Calu3 (cell line): ENCODE results near the gene MRPL49. TPM values are rescaled to one million over a fixed set of nuclear protein-coding genes. Genes with fewer than 3 reads are reported as not detected.
A peak's percentile ranks its signal among the peaks of the same experiment; 100 is the strongest.

Source experiments
- BruUV-seq: library from RNA; stranded (reverse); fragments of 400-500 nt; replicated peaks from 2 replicates; lab custom pipeline; 2021; lab: Mats Ljungman, UMichigan
- CTCF ChIA-PET: fragments of 300-600 bp; sonication (Branson Sonifier 250); formaldehyde crosslinking; loops from one replicate; lab custom pipeline; 2022; ENCODE audit warnings: antibody characterized with exemption; lab: Charles Lee
- DNase-seq: peaks from one replicate; pipeline ENCODE4 v3.0.0; 2022
- H3K27ac Mint-ChIP-seq: one replicate; pipeline ENCODE4 v1.8.0; 2022; ENCODE audit warnings: mixed read lengths; ENCODE audit not compliant: unreplicated experiment
- H3K27me3 Mint-ChIP-seq: one replicate; pipeline ENCODE4 v1.8.0; 2022; ENCODE audit warnings: mixed read lengths; ENCODE audit not compliant: unreplicated experiment
- H3K36me3 Mint-ChIP-seq: one replicate; pipeline ENCODE4 v1.8.0; 2022; ENCODE audit warnings: mild to moderate bottlenecking, moderate library complexity, mixed read lengths; ENCODE audit not compliant: insufficient read depth, unreplicated experiment
- H3K4me1 Mint-ChIP-seq: one replicate; pipeline ENCODE4 v1.8.0; 2022; ENCODE audit warnings: mild to moderate bottlenecking, low read depth, mixed read lengths; ENCODE audit not compliant: unreplicated experiment
- H3K4me3 Mint-ChIP-seq: one replicate; pipeline ENCODE4 v1.8.0; 2022; ENCODE audit warnings: mild to moderate bottlenecking, low read depth, moderate library complexity, mixed read lengths; ENCODE audit not compliant: unreplicated experiment
- H3K9me3 Mint-ChIP-seq: one replicate; pipeline ENCODE4 v1.8.0; 2022; ENCODE audit warnings: low read depth, mixed read lengths; ENCODE audit not compliant: unreplicated experiment
- intact Hi-C: fragments of 100-400 bp; cut with micrococcal nuclease; formaldehyde crosslinking; loops from one replicate; pipeline ENCODE4 v1.10.0; 2022; ENCODE audit not compliant: unreplicated experiment
- total RNA-seq: library from RNA; stranded (reverse); gene quantifications from 2 replicates; pipeline ENCODE4 v1.2.3, GENCODE V29; 2022
- TF ChIP-seq, protein P1 (sequence below): fragments of 200-600 bp; IDR thresholded peaks from one replicate; pipeline ENCODE4 v1.8.0; 2022; ENCODE audit warnings: antibody characterized with exemption; ENCODE audit not compliant: unreplicated experiment

The MRPL49 gene
- total RNA-seq, 1 experiment from 2014 or later = 84.1 TPM

- Mint-ChIP-seq H3K9me3 (no peaks in the 10 kb centered on the region), H3K4me3 (peak within 1 kb of the TSS; percentile 99), H3K27ac (peak within 1 kb of the TSS; percentile 100), H3K27me3 (no peaks in the 10 kb centered on the region), H3K4me1 (peaks cover 28% of the 10 kb centered on the region), H3K36me3 (peaks cover 63% of the 10 kb centered on the region)
- peak; percentile 91 for DNase-seq
- BruUV-seq = no TSS peak
- CTCF ChIA-PET = interaction anchor here (0.5 to 3.4 kb wide), 5 partner anchors 13 to 358 kb away, joined by 3 to 27 read pairs (median 4); partner anchors contain the start of genes CAPN1, FAU and MRPL49
- intact Hi-C loops = loop anchor here (2.0 kb wide), 1 partner anchor 16 kb away; no protein-coding TSS in a partner anchor
- TF ChIP-seq, protein P1, sequence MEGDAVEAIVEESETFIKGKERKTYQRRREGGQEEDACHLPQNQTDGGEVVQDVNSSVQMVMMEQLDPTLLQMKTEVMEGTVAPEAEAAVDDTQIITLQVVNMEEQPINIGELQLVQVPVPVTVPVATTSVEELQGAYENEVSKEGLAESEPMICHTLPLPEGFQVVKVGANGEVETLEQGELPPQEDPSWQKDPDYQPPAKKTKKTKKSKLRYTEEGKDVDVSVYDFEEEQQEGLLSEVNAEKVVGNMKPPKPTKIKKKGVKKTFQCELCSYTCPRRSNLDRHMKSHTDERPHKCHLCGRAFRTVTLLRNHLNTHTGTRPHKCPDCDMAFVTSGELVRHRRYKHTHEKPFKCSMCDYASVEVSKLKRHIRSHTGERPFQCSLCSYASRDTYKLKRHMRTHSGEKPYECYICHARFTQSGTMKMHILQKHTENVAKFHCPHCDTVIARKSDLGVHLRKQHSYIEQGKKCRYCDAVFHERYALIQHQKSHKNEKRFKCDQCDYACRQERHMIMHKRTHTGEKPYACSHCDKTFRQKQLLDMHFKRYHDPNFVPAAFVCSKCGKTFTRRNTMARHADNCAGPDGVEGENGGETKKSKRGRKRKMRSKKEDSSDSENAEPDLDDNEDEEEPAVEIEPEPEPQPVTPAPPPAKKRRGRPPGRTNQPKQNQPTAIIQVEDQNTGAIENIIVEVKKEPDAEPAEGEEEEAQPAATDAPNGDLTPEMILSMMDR = no peak
These were observed 12.3 kb downstream of the MRPL49 start, which contains the start of gene SYVN1 for GRCh38 chr11:65134240-65134951. SYVN1 (minus strand) TSS chr11:65134519; CDS start chr11:65133601, 918 bp downstream.

DNA sequence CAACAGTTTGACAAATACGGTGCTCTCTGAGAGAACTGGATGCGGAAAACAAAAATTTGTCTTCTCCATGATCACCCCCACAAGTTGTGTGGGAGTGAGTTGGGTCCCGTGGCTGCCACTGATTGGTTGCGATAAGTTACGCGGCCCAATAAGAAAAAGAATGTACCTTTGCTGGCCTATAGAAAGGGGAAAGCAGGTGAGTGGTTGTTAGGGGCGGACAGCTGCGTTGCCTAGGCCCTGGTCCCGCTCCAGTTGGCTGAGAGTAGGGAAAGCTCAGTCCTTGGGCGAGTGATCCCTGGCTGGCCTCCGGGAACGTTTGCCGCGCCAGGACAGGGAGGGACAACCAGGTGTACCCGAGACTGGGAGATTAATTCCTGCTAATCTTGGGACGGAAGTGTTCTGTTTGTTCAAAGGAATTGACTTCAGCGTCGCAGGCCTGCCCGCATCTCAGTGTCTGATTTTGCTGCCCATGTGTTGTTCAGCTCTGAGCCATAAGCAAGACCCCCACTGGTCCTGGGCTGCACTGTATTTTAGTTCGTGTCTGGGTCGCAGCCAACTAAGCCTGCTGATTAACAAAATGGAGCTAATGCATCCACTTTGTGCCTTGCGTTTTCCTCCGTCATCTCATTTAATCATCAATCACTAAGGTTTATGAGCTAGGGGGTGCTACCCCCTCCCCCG, 13.0 kb downstream of the MRPL49 start:
- intact Hi-C loops = loop anchor here (2.0 to 5.0 kb wide), 2 partner anchors 16 to 47 kb away; partner anchors contain the start of gene CAPN1
- BruUV-seq = TSS peak; percentile 84
- CTCF ChIA-PET = interaction anchor here (0.5 to 3.4 kb wide), 8 partner anchors 13 to 805 kb away, joined by 3 to 27 read pairs (median 4); partner anchors contain the start of genes CAPN1, FAU and MRPL49

GRCh38 chr11:65135633-65136145, 13.6 kb downstream of the MRPL49 start:
- H3K4me1 Mint-ChIP-seq = peaks cover 28% of the 10 kb centered on the region
- H3K27ac Mint-ChIP-seq = peak overlapping the region; percentile 100
- intact Hi-C loops = loop anchor here (2.0 to 5.0 kb wide), 2 partner anchors 15 to 47 kb away; partner anchors contain the start of gene CAPN1
- H3K36me3 Mint-ChIP-seq = peaks cover 52% of the 10 kb centered on the region
- no TSS peak for BruUV-seq
- TF ChIP-seq, protein P1 = no peak
- H3K9me3 Mint-ChIP-seq = no peaks in the 10 kb centered on the region
- CTCF ChIA-PET = interaction anchor here (0.5 to 3.4 kb wide), 6 partner anchors 14 to 805 kb away, joined by 3 to 27 read pairs (median 4); partner anchors contain the start of genes CAPN1, FAU and MRPL49
- H3K27me3 Mint-ChIP-seq = peaks cover 3% of the 10 kb centered on the region
- no peak for DNase-seq
- peak overlapping the region; percentile 99 for H3K4me3 Mint-ChIP-seq

More for the DNA sequence above, 13.0 kb downstream of the MRPL49 start:
- peaks cover 56% of the 10 kb centered on the region for H3K36me3 Mint-ChIP-seq
- peak overlapping the region; percentile 99 for H3K4me3 Mint-ChIP-seq
- no peaks in the 10 kb centered on the region for H3K9me3 Mint-ChIP-seq
- no peaks in the 10 kb centered on the region for H3K27me3 Mint-ChIP-seq
- peaks cover 28% of the 10 kb centered on the region for H3K4me1 Mint-ChIP-seq
- peak; percentile 92 for DNase-seq
- TF ChIP-seq, protein P1 = no peak
- H3K27ac Mint-ChIP-seq = peak overlapping the region; percentile 100

DNA sequence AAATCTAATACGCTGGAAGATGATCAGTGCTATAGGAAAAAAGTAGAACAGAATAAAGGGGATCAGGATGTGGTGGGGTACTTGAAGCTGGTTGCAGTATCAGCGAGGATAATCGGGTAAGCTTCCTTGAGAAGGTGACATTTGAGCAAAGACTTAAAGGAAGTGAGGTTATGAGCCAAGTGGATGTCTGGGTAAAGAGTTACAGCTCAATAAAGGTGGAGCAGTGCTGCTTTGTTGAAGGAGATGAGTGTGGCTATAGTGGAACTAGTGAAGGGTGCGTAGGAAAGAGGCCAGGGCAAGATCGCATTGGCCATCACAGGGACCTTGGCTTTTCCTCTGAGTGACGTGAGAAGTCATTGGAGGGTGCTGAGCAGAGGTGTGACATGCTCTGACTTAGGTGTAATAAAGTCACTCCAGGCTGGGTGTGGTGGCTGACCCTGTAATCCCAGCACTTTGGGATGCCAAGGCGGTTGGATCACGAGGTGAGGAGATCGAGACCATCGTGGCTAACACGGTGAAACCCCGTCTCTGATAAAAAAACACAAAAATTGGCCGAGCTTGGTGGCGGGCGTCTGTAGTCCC, 14.5 kb downstream of the MRPL49 start:
- peak overlapping the region; percentile 99 for H3K4me3 Mint-ChIP-seq
- intact Hi-C loops = loop anchor here (5.0 kb wide), 1 partner anchor 46 kb away; the partner anchor contains the start of gene CAPN1
- peaks cover 28% of the 10 kb centered on the region for H3K4me1 Mint-ChIP-seq
- CTCF ChIA-PET = interaction anchor here (0.8 kb wide), 1 partner anchor 9 kb away, joined by 6 read pairs; no protein-coding TSS in a partner anchor
- H3K27me3 Mint-ChIP-seq = peaks cover 12% of the 10 kb centered on the region
- no peak for DNase-seq
- H3K9me3 Mint-ChIP-seq = no peaks in the 10 kb centered on the region
- H3K27ac Mint-ChIP-seq = no peak overlapping the region
- BruUV-seq = no TSS peak
- TF ChIP-seq, protein P1 = no peak
- H3K36me3 Mint-ChIP-seq = peaks cover 43% of the 10 kb centered on the region
